ENCODE data around the gene CHIC1.
"Not testable (repeated sequence)": the region's sequence is repeated elsewhere in the genome, so short reads cannot be mapped to it uniquely, and the experiment has no call there.

DNA sequence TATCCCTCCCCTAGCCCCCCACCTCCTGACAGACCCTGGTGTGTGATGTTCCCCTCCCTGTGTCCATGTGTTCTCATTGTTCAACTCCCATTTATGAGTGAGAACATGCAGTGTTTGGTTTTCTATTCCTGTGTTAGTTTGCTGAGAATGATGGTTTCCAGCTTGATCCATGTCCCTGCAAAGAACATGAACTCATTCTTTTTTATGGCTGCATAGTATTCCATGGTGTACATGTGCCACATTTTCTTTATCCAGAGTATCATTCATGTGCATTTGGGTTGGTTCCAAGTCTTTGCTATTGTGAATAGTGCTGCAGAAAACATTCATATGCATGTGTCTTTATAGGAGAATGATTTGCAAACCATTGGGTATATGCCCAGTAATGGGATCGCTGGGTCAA is 34.8 kb downstream of the CHIC1 start:
- TF ChIP-seq, protein P1, sequence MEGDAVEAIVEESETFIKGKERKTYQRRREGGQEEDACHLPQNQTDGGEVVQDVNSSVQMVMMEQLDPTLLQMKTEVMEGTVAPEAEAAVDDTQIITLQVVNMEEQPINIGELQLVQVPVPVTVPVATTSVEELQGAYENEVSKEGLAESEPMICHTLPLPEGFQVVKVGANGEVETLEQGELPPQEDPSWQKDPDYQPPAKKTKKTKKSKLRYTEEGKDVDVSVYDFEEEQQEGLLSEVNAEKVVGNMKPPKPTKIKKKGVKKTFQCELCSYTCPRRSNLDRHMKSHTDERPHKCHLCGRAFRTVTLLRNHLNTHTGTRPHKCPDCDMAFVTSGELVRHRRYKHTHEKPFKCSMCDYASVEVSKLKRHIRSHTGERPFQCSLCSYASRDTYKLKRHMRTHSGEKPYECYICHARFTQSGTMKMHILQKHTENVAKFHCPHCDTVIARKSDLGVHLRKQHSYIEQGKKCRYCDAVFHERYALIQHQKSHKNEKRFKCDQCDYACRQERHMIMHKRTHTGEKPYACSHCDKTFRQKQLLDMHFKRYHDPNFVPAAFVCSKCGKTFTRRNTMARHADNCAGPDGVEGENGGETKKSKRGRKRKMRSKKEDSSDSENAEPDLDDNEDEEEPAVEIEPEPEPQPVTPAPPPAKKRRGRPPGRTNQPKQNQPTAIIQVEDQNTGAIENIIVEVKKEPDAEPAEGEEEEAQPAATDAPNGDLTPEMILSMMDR (IDR thresholded peaks at IDR 0.05) = not testable (repeated sequence)
- not testable (repeated sequence) for TF ChIP-seq POLR2A, POLR2AphosphoS5 (IDR thresholded peaks at IDR 0.05)
